ENCODE data around the gene ZBTB7C.

ZBTB7C gene

DNA sequence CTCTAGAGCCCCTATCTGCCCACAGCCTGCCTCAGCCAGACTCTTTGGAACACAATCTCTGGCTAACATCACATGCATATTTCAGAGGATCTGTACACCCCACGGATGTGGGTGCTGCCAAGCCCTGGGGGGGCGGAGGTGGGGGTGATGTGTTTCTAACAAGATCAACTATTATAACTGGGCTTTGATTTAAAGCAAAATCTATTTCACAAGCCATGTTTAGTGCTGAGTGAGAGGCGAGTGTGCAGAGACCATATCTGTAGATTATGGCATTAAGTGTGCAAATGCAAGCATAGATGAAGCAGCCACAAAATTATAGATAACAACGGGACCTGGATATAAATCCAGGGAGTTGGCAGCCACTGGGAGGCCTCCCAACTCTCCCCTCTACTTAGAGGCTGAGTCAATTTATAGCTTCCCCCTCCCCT is 342.9 kb downstream of the ZBTB7C start:
- H3K36me3 ChIP-seq (ENCODE audit: control insufficient read depth in 5 of 5, insufficient read depth in 5 of 5, low read length in 5 of 5) = no peaks in the 10 kb centered on the region
- H3K4me3 ChIP-seq (ENCODE audit: low read depth in 1 of 5, low read length in 5 of 5) = no peak overlapping the region
- no peaks in the 10 kb centered on the region for H3K27me3 ChIP-seq (ENCODE audit: control insufficient read depth in 5 of 5, insufficient read depth in 4 of 5, low read length in 5 of 5)
- no peaks in the 10 kb centered on the region for H3K9me3 ChIP-seq (ENCODE audit: control insufficient read depth in 5 of 5, low read length in 5 of 5)
- H3K27ac ChIP-seq (ENCODE audit: low read depth, low read length) = no peak overlapping the region
- no peaks in the 10 kb centered on the region for H3K4me1 ChIP-seq (ENCODE audit: control insufficient read depth in 5 of 5, insufficient read depth in 5 of 5, low read length in 5 of 5)
- H3K9ac ChIP-seq (ENCODE audit: low read length in 5 of 5) = no peak overlapping the region

DNA sequence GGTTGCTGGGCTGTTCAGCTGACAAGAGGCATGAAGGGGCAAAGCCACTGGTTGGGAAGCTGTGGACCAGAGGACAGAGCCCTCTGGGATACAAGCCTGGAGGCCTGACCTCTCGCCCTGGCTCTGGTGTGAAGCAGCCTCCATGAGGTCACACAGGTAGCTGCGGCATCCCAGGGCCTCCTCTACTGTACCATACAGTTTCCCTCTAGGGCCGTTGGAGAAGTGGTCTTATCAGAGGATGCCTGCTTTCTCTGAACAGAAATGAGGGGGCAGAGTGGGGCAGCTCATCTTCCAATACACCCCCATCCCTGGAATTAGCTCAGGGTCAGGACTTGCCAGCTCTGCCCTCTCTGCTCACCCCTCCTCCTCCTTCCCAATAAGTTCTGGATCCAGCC is 343.6 kb downstream of the ZBTB7C start:
- Histone ChIP-seq H3K4me3 (ENCODE audit: low read depth in 1 of 5, low read length in 5 of 5) (no peak overlapping the region), H3K27me3 (ENCODE audit: control insufficient read depth in 5 of 5, insufficient read depth in 4 of 5, low read length in 5 of 5) (no peaks in the 10 kb centered on the region), H3K36me3 (ENCODE audit: control insufficient read depth in 5 of 5, insufficient read depth in 5 of 5, low read length in 5 of 5) (no peaks in the 10 kb centered on the region), H3K4me1 (ENCODE audit: control insufficient read depth in 5 of 5, insufficient read depth in 5 of 5, low read length in 5 of 5) (no peaks in the 10 kb centered on the region), H3K9me3 (ENCODE audit: control insufficient read depth in 5 of 5, low read length in 5 of 5) (no peaks in the 10 kb centered on the region), H3K27ac (ENCODE audit: low read depth, low read length) (no peak overlapping the region), H3K9ac (ENCODE audit: low read length in 5 of 5) (no peak overlapping the region)

DNA sequence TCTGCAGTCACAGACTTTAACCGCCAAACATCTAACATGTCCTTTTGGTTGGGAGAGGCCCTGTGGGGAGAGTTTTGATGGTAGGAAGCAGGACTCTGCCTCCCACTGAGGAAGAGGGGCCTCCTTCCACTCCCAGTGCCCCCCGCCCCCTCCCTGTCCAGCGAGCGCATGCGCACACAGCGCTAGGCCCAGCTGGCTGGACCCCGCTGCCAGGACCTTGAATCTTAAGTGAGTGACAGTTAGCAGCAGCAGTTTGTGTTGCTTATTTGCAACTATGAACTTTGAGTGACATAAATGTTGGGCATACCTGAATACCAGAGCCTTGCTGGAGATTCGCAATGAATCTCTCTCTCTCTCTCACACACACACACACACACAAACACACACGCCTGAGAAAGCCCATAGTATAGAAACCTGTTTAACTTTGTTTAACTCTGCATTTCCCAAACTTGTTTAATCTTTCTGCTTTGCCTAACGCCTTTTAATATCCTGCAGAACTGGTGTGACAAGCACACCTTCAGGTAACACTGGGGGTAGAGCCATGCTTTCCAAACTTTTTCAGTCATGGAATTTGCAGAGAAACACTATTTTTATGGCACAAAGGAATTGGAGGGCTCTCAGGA is 344.1 kb downstream of the ZBTB7C start:
- H3K36me3 ChIP-seq (ENCODE audit: control insufficient read depth in 5 of 5, insufficient read depth in 5 of 5, low read length in 5 of 5) = no peaks in the 10 kb centered on the region

DNA sequence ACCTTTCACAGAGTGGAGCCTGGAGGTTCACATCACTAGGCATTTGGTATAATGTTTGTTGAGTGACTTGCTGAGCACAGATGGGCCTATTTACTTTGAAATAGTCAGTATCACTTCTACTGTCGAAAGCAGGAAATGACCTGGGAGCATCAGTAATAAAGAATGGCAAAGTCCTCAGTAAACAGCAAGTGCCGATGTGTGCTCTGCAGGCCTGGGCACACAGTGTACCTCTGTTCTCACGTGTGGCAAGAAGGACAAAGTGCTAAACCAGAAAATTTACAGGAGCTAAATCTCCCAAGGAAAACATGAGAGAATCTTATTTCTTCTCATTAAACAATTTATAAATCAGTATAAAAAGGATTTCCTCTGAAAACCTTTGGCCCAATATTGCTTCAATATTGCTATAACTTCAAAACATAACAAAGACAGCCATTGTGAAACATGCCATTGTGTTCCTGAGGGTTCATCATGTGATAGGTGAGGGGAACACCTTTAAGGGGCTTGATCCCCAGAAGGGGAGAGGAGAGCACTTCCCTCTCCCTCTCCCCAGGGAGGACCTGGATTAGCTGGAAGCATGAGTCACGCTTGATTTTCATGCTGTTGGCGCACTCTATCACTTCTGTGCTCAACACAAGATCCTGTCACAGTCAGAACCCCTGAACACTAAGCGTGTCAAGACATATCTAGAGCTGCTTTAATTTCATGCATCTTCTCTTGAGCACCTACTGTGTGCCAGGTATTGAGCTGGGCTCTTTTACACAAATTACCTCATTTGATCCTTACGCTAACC is 347.2 kb downstream of the ZBTB7C start:
- Histone ChIP-seq H3K4me1 (ENCODE audit: control insufficient read depth in 5 of 5, insufficient read depth in 5 of 5, low read length in 5 of 5) (peaks cover 0 to 8% (median 0%) of the 10 kb centered on the region in 5 donors), H3K9me3 (ENCODE audit: control insufficient read depth in 5 of 5, low read length in 5 of 5) (no peaks in the 10 kb centered on the region), H3K4me3 (ENCODE audit: low read depth in 1 of 5, low read length in 5 of 5) (no peak overlapping the region), H3K9ac (ENCODE audit: low read length in 5 of 5) (no peak overlapping the region), H3K27ac (ENCODE audit: low read depth, low read length) (no peak overlapping the region), H3K36me3 (ENCODE audit: control insufficient read depth in 5 of 5, insufficient read depth in 5 of 5, low read length in 5 of 5) (no peaks in the 10 kb centered on the region), H3K27me3 (ENCODE audit: control insufficient read depth in 5 of 5, insufficient read depth in 4 of 5, low read length in 5 of 5) (peaks cover 0 to 4% (median 0%) of the 10 kb centered on the region in 5 donors)

More for the DNA sequence above, 344.1 kb downstream of the ZBTB7C start:
- H3K9ac ChIP-seq (ENCODE audit: low read length in 5 of 5) = no peak overlapping the region
- H3K27me3 ChIP-seq (ENCODE audit: control insufficient read depth in 5 of 5, insufficient read depth in 4 of 5, low read length in 5 of 5) = peaks cover 0 to 2% (median 0%) of the 10 kb centered on the region in 5 donors
- peaks cover 0 to 5% (median 0%) of the 10 kb centered on the region in 5 donors for H3K4me1 ChIP-seq (ENCODE audit: control insufficient read depth in 5 of 5, insufficient read depth in 5 of 5, low read length in 5 of 5)
- no peaks in the 10 kb centered on the region for H3K9me3 ChIP-seq (ENCODE audit: control insufficient read depth in 5 of 5, low read length in 5 of 5)
- H3K27ac ChIP-seq (ENCODE audit: low read depth, low read length) = no peak overlapping the region
- no peak overlapping the region for H3K4me3 ChIP-seq (ENCODE audit: low read depth in 1 of 5, low read length in 5 of 5)

DNA sequence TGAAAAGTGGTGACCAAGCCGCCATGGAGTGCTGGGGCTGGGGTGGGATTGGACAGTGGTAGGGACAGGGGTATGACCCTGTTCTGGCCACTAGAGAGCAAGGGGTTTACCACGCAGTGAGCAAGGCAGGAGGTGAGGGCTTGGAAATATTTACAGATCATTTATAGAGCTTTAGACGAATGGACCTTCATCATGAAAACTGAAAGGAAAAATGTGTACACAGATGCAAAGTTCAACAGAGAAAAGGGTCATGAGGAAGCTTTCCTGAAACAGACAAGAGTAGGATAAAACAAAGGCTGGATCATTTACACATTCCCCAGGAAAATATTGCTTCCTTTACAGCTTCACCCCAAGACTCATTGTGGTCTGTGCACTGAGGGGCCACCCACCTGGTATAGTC is 348.2 kb downstream of the ZBTB7C start:
- Histone ChIP-seq H3K4me3 (ENCODE audit: low read depth in 1 of 5, low read length in 5 of 5) (no peak overlapping the region), H3K4me1 (ENCODE audit: control insufficient read depth in 5 of 5, insufficient read depth in 5 of 5, low read length in 5 of 5) (peaks cover 0 to 8% (median 0%) of the 10 kb centered on the region in 5 donors), H3K9ac (ENCODE audit: low read length in 5 of 5) (no peak overlapping the region), H3K9me3 (ENCODE audit: control insufficient read depth in 5 of 5, low read length in 5 of 5) (no peaks in the 10 kb centered on the region), H3K27ac (ENCODE audit: low read depth, low read length) (no peak overlapping the region), H3K36me3 (ENCODE audit: control insufficient read depth in 5 of 5, insufficient read depth in 5 of 5, low read length in 5 of 5) (no peaks in the 10 kb centered on the region), H3K27me3 (ENCODE audit: control insufficient read depth in 5 of 5, insufficient read depth in 4 of 5, low read length in 5 of 5) (peaks cover 0 to 4% (median 0%) of the 10 kb centered on the region in 5 donors)

DNA sequence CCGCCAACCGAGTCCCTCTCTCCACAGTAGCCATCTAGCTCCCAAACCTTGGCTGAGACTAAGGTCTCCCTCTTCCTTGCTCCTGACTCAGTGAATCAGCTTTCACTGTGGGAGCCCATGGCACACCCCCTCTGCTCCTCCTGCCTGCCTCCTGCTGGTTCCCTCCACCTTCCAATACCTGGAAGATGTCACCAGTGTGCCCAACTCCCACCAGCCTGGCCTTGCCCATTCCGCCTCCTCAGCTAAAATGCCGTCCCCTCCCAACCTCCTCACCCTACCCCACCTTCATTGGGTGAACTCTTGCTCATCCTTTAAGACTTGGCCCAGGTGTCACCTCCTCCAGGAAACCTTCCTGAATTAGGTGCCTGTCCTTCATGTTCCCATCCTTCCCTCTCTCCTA is 348.8 kb downstream of the ZBTB7C start:
- Histone ChIP-seq H3K27ac (ENCODE audit: low read depth, low read length) (no peak overlapping the region), H3K9ac (ENCODE audit: low read length in 5 of 5) (peak overlapping the region in 1 of 5 donors; percentile 5), H3K36me3 (ENCODE audit: control insufficient read depth in 5 of 5, insufficient read depth in 5 of 5, low read length in 5 of 5) (no peaks in the 10 kb centered on the region), H3K4me1 (ENCODE audit: control insufficient read depth in 5 of 5, insufficient read depth in 5 of 5, low read length in 5 of 5) (peaks cover 0 to 8% (median 0%) of the 10 kb centered on the region in 5 donors), H3K27me3 (ENCODE audit: control insufficient read depth in 5 of 5, insufficient read depth in 4 of 5, low read length in 5 of 5) (peaks cover 0 to 4% (median 0%) of the 10 kb centered on the region in 5 donors), H3K4me3 (ENCODE audit: low read depth in 1 of 5, low read length in 5 of 5) (no peak overlapping the region), H3K9me3 (ENCODE audit: control insufficient read depth in 5 of 5, low read length in 5 of 5) (no peaks in the 10 kb centered on the region)

DNA sequence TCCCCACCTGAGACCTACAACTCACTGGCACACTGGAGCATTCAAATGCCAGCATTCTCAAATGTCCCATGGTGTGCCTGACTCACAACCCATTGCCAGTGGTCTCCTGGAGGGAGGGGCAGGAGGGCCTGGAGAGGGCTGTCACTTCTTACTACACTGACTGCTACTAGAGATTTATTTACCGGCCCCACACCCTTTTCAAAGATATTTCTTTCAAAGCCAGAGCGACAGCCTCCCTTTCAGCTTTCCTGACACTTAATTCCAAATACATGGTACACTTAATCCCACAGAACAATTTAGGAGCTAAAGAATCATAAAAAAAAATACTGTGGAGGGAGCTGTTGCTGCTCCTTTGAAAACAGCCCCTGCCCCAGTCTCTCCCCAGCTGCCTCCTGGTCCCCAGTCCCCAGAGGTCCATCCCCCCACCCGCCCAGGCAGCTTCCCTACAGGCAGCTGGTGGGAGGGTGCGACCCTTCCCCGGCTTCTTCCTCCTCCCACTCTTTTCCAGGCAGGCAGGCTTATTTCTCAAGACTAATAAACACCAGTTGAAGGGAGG is 349.6 kb downstream of the ZBTB7C start:
- Histone ChIP-seq H3K9me3 (ENCODE audit: control insufficient read depth in 5 of 5, low read length in 5 of 5) (no peaks in the 10 kb centered on the region), H3K9ac (ENCODE audit: low read length in 5 of 5) (no peak overlapping the region), H3K27ac (ENCODE audit: low read depth, low read length) (no peak overlapping the region), H3K4me1 (ENCODE audit: control insufficient read depth in 5 of 5, insufficient read depth in 5 of 5, low read length in 5 of 5) (peaks cover 0 to 8% (median 0%) of the 10 kb centered on the region in 5 donors), H3K4me3 (ENCODE audit: low read depth in 1 of 5, low read length in 5 of 5) (no peak overlapping the region), H3K27me3 (ENCODE audit: control insufficient read depth in 5 of 5, insufficient read depth in 4 of 5, low read length in 5 of 5) (peaks cover 0 to 7% (median 0%) of the 10 kb centered on the region in 5 donors), H3K36me3 (ENCODE audit: control insufficient read depth in 5 of 5, insufficient read depth in 5 of 5, low read length in 5 of 5) (no peaks in the 10 kb centered on the region)

DNA sequence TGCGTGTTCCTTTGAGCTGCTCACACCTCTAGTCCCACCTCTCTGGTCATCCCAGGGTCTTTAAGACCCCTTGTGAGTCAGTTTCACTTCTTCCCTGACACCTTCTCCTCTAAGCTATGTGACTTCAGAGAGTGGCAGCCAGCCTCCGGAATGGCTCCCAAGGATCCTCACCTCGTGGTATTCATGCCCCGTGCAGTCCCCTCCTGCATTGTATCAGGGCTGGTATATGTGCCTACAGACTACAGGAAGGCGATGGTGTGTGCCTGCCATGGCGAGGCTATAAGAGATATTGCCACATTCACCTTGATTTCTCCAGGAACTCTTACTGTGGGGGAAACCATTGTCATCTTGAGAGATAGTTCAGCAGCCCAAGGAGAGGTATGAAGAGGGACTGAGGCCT is 350.7 kb downstream of the ZBTB7C start:
- no peaks in the 10 kb centered on the region for H3K9me3 ChIP-seq (ENCODE audit: control insufficient read depth in 5 of 5, low read length in 5 of 5)
- no peaks in the 10 kb centered on the region for H3K36me3 ChIP-seq (ENCODE audit: control insufficient read depth in 5 of 5, insufficient read depth in 5 of 5, low read length in 5 of 5)
- H3K27me3 ChIP-seq (ENCODE audit: control insufficient read depth in 5 of 5, insufficient read depth in 4 of 5, low read length in 5 of 5) = peaks cover 0 to 15% (median 3%) of the 10 kb centered on the region in 5 donors
- peaks cover 0 to 8% (median 0%) of the 10 kb centered on the region in 5 donors for H3K4me1 ChIP-seq (ENCODE audit: control insufficient read depth in 5 of 5, insufficient read depth in 5 of 5, low read length in 5 of 5)
- no peak overlapping the region for H3K9ac ChIP-seq (ENCODE audit: low read length in 5 of 5)
- no peak overlapping the region for H3K4me3 ChIP-seq (ENCODE audit: low read depth in 1 of 5, low read length in 5 of 5)
- H3K27ac ChIP-seq (ENCODE audit: low read depth, low read length) = no peak overlapping the region

DNA sequence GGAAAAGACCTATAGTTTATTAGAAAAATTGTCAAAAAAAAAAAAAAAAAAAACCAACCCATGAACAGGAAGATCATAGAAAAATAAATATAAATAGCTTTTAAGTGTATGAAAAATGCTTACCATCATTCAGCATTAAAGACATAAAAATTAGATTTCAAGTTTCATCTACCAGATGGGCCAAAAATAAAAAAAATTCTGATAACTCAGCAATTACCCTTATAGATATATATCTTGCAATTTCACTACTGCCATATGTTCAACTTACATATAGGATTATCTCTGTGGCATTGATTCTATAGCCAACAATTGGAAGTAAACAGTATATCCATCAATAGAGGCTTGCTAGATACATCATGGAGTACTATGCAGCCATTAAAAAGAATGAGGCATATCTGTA is 352.2 kb downstream of the ZBTB7C start:
- Histone ChIP-seq H3K9ac (ENCODE audit: low read length in 5 of 5) (no peak overlapping the region), H3K4me1 (ENCODE audit: control insufficient read depth in 5 of 5, insufficient read depth in 5 of 5, low read length in 5 of 5) (peaks cover 0 to 8% (median 0%) of the 10 kb centered on the region in 5 donors), H3K9me3 (ENCODE audit: control insufficient read depth in 5 of 5, low read length in 5 of 5) (no peaks in the 10 kb centered on the region), H3K36me3 (ENCODE audit: control insufficient read depth in 5 of 5, insufficient read depth in 5 of 5, low read length in 5 of 5) (no peaks in the 10 kb centered on the region), H3K27ac (ENCODE audit: low read depth, low read length) (no peak overlapping the region), H3K4me3 (ENCODE audit: low read depth in 1 of 5, low read length in 5 of 5) (no peak overlapping the region), H3K27me3 (ENCODE audit: control insufficient read depth in 5 of 5, insufficient read depth in 4 of 5, low read length in 5 of 5) (peaks cover 0 to 15% (median 3%) of the 10 kb centered on the region in 5 donors)

DNA sequence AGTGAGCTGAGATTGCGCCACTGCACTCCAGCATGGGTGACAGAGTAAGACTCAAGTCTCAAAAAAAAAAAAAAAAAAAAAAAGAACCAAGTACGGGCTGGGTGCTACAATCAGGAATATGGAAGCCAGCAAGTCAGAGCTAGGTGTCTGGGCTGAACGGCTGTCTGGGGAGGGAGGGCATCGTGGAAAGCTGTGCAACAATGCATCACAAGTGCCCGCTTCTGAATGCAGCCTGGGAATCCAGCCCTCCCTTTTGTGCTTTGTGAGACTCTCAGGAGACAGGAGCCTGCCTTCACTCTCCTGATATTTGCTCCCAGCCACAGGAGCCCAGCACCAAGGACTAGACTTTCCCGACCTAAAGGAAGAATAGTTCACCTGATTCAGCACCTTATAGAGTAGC is 353.8 kb downstream of the ZBTB7C start:
- H3K9me3 ChIP-seq (ENCODE audit: control insufficient read depth in 5 of 5, low read length in 5 of 5) = no peaks in the 10 kb centered on the region
- H3K4me1 ChIP-seq (ENCODE audit: control insufficient read depth in 5 of 5, insufficient read depth in 5 of 5, low read length in 5 of 5) = peaks cover 0 to 6% (median 0%) of the 10 kb centered on the region in 5 donors
- no peaks in the 10 kb centered on the region for H3K36me3 ChIP-seq (ENCODE audit: control insufficient read depth in 5 of 5, insufficient read depth in 5 of 5, low read length in 5 of 5)
- H3K27me3 ChIP-seq (ENCODE audit: control insufficient read depth in 5 of 5, insufficient read depth in 4 of 5, low read length in 5 of 5) = peaks cover 0 to 15% (median 3%) of the 10 kb centered on the region in 5 donors
- H3K9ac ChIP-seq (ENCODE audit: low read length in 5 of 5) = no peak overlapping the region
- H3K4me3 ChIP-seq (ENCODE audit: low read depth in 1 of 5, low read length in 5 of 5) = no peak overlapping the region
- no peak overlapping the region for H3K27ac ChIP-seq (ENCODE audit: low read depth, low read length)
